Choroid plexus epithelial cell (primary cell): Measurements from ENCODE around the gene ADAMTS17.

Experiments used
- DNase-seq: peaks from one replicate; pipeline ENCODE4 v3.0.0-alpha.2; 2010; ENCODE audit warnings: low read depth
- H3K4me3 ChIP-seq: 2 replicates; pipeline ENCODE4 v1.5.1; 2011; ENCODE audit warnings: low read depth, mild to moderate bottlenecking, control low read depth, low read length, moderate library complexity
- CTCF ChIP-seq: conservative IDR thresholded peaks from 2 replicates; pipeline ENCODE4 v1.5.1; 2011; ENCODE audit warnings: low read depth, mild to moderate bottlenecking, control low read depth, inconsistent platforms, low read length, moderate library complexity

Gene ADAMTS17

GRCh38 chr15:100341750-100342560 lies at the start of gene ADAMTS17:
ADAMTS17 (minus strand) TSS chr15:100341975; CDS start chr15:100341899, 76 bp downstream.
- DNase-seq, result peak; percentile 86
- TF ChIP-seq CTCF, result peak; percentile 76
- peak within 1 kb of the TSS; percentile 46 for H3K4me3 ChIP-seq

GRCh38 chr15:100385300-100386050 lies 43.7 kb upstream of the ADAMTS17 start:
- H3K4me3 ChIP-seq, result no peak overlapping the region
- no peak for TF ChIP-seq CTCF
- no peak for DNase-seq

GRCh38 chr15:100384108-100384410 lies 42.3 kb upstream of the ADAMTS17 start:
- no peak overlapping the region for H3K4me3 ChIP-seq
- no peak for DNase-seq
- no peak for TF ChIP-seq CTCF

- DNase-seq, result peak; percentile 42
- TF ChIP-seq CTCF, result peak; percentile 48
- H3K4me3 ChIP-seq, result no peak overlapping the region
Measured at GRCh38 chr15:100383302-100384107, 41.7 kb upstream of the ADAMTS17 start.

- no peak for DNase-seq
- H3K4me3 ChIP-seq, result no peak overlapping the region
- TF ChIP-seq CTCF, result no peak
Measured at GRCh38 chr15:100373942-100374341, 32.2 kb upstream of the ADAMTS17 start.

GRCh38 chr15:100373120-100373896 lies 31.5 kb upstream of the ADAMTS17 start:
- no peak for DNase-seq
- no peak for TF ChIP-seq CTCF
- no peak overlapping the region for H3K4me3 ChIP-seq
